Endothelial cell of hepatic sinusoid (primary cell): Measurements from ENCODE around the gene HDAC7.

Experiments
- in situ Hi-C: cut with HindIII; loops from 2 replicates; pipeline ENCODE4 v1.10.0; 2017; ENCODE audit warnings: low sequenced_read_pairs

The HDAC7 gene

GRCh38 chr12:47753021-47754001, 66.4 kb downstream of the HDAC7 start:
- in situ Hi-C loops = no loop called here

- in situ Hi-C loops = no loop called here
These were observed 67.2 kb downstream of the HDAC7 start for GRCh38 chr12:47752552-47752951.

- in situ Hi-C loops = no loop called here
These were observed 67.6 kb downstream of the HDAC7 start for GRCh38 chr12:47752121-47752520.

GRCh38 chr12:47751561-47751960, 68.1 kb downstream of the HDAC7 start:
- in situ Hi-C loops = no loop called here

GRCh38 chr12:47750916-47751470, 68.7 kb downstream of the HDAC7 start:
- in situ Hi-C loops = no loop called here

- in situ Hi-C loops = no loop called here
These were observed 69.4 kb downstream of the HDAC7 start for GRCh38 chr12:47750229-47750798.

GRCh38 chr12:47748899-47749298, 70.8 kb downstream of the HDAC7 start:
- in situ Hi-C loops = no loop called here

- in situ Hi-C loops = no loop called here
These were observed 71.2 kb downstream of the HDAC7 start for GRCh38 chr12:47748507-47748828.

GRCh38 chr12:47747596-47748506, 71.9 kb downstream of the HDAC7 start:
- in situ Hi-C loops = no loop called here

- in situ Hi-C loops = no loop called here
These were observed 72.6 kb downstream of the HDAC7 start for GRCh38 chr12:47747126-47747525.

GRCh38 chr12:47746523-47746922, 73.2 kb downstream of the HDAC7 start:
- in situ Hi-C loops = no loop called here

GRCh38 chr12:47746073-47746472, 73.6 kb downstream of the HDAC7 start:
- in situ Hi-C loops = no loop called here

GRCh38 chr12:47745485-47746041, 74.1 kb downstream of the HDAC7 start:
- in situ Hi-C loops = no loop called here

- in situ Hi-C loops = no loop called here
These were observed 74.8 kb downstream of the HDAC7 start for GRCh38 chr12:47744778-47745436.

- in situ Hi-C loops = no loop called here
These were observed 75.6 kb downstream of the HDAC7 start for GRCh38 chr12:47744005-47744651.

GRCh38 chr12:47743311-47743860, 76.3 kb downstream of the HDAC7 start:
- in situ Hi-C loops = no loop called here

GRCh38 chr12:47742253-47742825, 77.4 kb downstream of the HDAC7 start:
- in situ Hi-C loops = no loop called here

GRCh38 chr12:47741340-47741703, 78.4 kb downstream of the HDAC7 start:
- in situ Hi-C loops = no loop called here
